HEK293 (cell line): ENCODE results near the gene APOBEC3A.

Experiments
- GFI1B ChIP-seq: fragments of 450-650 bp; formaldehyde crosslinking; IDR thresholded peaks from 2 replicates; pipeline ENCODE4 v1.5.1; 2016; ENCODE audit warnings: missing biosample characterization, missing genetic modification characterization
- ZBTB8A ChIP-seq: fragments of 450-650 bp; formaldehyde crosslinking; IDR thresholded peaks from 2 replicates; pipeline ENCODE4 v1.5.1; 2016; ENCODE audit warnings: missing biosample characterization, missing genetic modification characterization
- ZNF10 ChIP-seq: fragments of 450-650 bp; formaldehyde crosslinking; IDR thresholded peaks from 2 replicates; pipeline ENCODE4 v1.5.1; 2017; ENCODE audit warnings: missing biosample characterization, missing genetic modification characterization
- ZNF121 ChIP-seq: fragments of 450-650 bp; formaldehyde crosslinking; IDR thresholded peaks from 2 replicates; pipeline ENCODE4 v1.5.1; 2016; ENCODE audit warnings: missing biosample characterization, missing genetic modification characterization
- ZNF48 ChIP-seq: fragments of 450-650 bp; formaldehyde crosslinking; IDR thresholded peaks from 2 replicates; pipeline ENCODE4 v1.5.1; 2016; ENCODE audit warnings: missing biosample characterization, missing genetic modification characterization
- ZNF792 ChIP-seq: fragments of 450-650 bp; formaldehyde crosslinking; IDR thresholded peaks from 2 replicates; pipeline ENCODE4 v1.5.1; 2016; ENCODE audit warnings: missing biosample characterization, missing genetic modification characterization
- TF ChIP-seq, protein P1 (sequence below): fragments of 450-650 bp; formaldehyde crosslinking; IDR thresholded peaks from 2 replicates; pipeline ENCODE4 v1.5.1; 2016; ENCODE audit warnings: missing biosample characterization, missing genetic modification characterization
- TF ChIP-seq, protein P2 (sequence below): fragments of 450-650 bp; formaldehyde crosslinking; IDR thresholded peaks from 2 replicates; pipeline ENCODE4 v1.5.1; 2016; ENCODE audit warnings: missing biosample characterization, missing genetic modification characterization

DNA sequence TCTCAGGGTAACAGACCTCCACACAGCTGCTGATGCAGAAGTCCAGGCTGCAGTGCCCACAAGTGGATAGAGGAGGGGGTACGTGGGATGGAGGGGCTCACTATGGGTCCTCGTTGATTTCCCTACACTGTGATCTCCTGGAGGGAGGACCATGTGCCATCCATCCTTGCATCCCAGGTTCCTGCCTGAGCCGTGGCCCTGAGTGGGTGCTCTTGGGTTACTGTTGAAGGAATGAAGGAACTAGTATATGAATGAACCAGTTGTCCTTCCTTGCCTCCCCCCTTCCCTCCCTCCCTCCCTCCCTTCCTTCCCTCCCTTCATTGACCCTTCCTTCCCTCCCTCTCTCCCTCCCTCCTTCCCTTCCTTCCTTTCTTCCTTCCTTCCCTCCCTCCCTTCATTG is 40.1 kb downstream of the APOBEC3A start:
- TF ChIP-seq ZNF792 (tag by site-specific recombination) (no peak), ZNF48 (tag by site-specific recombination) (no peak), ZBTB8A (tag by site-specific recombination) (no peak), ZNF10 (no peak), ZNF121 (tag by site-specific recombination) (no peak), GFI1B (tag by site-specific recombination) (no peak)
- TF ChIP-seq, protein P1, sequence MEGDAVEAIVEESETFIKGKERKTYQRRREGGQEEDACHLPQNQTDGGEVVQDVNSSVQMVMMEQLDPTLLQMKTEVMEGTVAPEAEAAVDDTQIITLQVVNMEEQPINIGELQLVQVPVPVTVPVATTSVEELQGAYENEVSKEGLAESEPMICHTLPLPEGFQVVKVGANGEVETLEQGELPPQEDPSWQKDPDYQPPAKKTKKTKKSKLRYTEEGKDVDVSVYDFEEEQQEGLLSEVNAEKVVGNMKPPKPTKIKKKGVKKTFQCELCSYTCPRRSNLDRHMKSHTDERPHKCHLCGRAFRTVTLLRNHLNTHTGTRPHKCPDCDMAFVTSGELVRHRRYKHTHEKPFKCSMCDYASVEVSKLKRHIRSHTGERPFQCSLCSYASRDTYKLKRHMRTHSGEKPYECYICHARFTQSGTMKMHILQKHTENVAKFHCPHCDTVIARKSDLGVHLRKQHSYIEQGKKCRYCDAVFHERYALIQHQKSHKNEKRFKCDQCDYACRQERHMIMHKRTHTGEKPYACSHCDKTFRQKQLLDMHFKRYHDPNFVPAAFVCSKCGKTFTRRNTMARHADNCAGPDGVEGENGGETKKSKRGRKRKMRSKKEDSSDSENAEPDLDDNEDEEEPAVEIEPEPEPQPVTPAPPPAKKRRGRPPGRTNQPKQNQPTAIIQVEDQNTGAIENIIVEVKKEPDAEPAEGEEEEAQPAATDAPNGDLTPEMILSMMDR (tag by site-specific recombination): no peak
- TF ChIP-seq, protein P2, sequence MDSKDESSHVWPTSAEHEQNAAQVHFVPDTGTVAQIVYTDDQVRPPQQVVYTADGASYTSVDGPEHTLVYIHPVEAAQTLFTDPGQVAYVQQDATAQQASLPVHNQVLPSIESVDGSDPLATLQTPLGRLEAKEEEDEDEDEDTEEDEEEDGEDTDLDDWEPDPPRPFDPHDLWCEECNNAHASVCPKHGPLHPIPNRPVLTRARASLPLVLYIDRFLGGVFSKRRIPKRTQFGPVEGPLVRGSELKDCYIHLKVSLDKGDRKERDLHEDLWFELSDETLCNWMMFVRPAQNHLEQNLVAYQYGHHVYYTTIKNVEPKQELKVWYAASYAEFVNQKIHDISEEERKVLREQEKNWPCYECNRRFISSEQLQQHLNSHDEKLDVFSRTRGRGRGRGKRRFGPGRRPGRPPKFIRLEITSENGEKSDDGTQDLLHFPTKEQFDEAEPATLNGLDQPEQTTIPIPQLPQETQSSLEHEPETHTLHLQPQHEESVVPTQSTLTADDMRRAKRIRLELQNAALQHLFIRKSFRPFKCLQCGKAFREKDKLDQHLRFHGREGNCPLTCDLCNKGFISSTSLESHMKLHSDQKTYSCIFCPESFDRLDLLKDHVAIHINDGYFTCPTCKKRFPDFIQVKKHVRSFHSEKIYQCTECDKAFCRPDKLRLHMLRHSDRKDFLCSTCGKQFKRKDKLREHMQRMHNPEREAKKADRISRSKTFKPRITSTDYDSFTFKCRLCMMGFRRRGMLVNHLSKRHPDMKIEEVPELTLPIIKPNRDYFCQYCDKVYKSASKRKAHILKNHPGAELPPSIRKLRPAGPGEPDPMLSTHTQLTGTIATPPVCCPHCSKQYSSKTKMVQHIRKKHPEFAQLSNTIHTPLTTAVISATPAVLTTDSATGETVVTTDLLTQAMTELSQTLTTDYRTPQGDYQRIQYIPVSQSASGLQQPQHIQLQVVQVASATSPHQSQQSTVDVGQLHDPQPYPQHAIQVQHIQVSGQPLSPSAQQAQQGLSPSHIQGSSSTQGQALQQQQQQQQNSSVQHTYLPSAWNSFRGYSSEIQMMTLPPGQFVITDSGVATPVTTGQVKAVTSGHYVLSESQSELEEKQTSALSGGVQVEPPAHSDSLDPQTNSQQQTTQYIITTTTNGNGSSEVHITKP (tag by site-specific recombination): no peak
